Activated CD8-positive, alpha-beta T cell treated with anti-CD3 and anti-CD28 coated beads, Interleukin-2, amount 10 ng/mL, durations not matched to agents 7 days and 5 days (primary cell): ENCODE results near the gene MYH11. TPM values are rescaled to one million over a fixed set of nuclear protein-coding genes. Genes with fewer than 3 reads are reported as not detected.
"Not testable (repeated sequence)": the region's sequence is repeated elsewhere in the genome, so short reads cannot be mapped to it uniquely, and the experiment has no call there.

ENCODE experiments used
- ATAC-seq: fragments of 150-1000 bp; cut with Tn5 transposase; one replicate; pipeline ENCODE4 v1.10.0; 2021; ENCODE audit warnings: moderate library complexity
- CTCF ChIA-PET: fragments of 350-600 bp; sonication (Branson Sonifier 250); formaldehyde crosslinking; loops from one replicate; lab custom pipeline; 2021; ENCODE audit warnings: antibody characterized with exemption; lab: Charles Lee
- POLR2A ChIA-PET: fragments of 350-600 bp; sonication (Branson Sonifier 250); formaldehyde crosslinking; loops from one replicate; lab custom pipeline; 2021; ENCODE audit warnings: antibody characterized with exemption; lab: Charles Lee
- DNase-seq: peaks from one replicate; pipeline ENCODE4 v3.0.0-alpha.2; 2020
- H3K27ac Mint-ChIP-seq: one replicate; pipeline ENCODE4 v1.8.0; 2021; ENCODE audit warnings: mild to moderate bottlenecking, mixed read lengths
- H3K27me3 Mint-ChIP-seq: one replicate; pipeline ENCODE4 v1.8.0; 2021; ENCODE audit warnings: low read depth, mixed read lengths
- H3K36me3 Mint-ChIP-seq: one replicate; pipeline ENCODE4 v1.8.0; 2021; ENCODE audit warnings: low read depth, mixed read lengths
- H3K4me1 Mint-ChIP-seq: one replicate; pipeline ENCODE4 v1.8.0; 2021; ENCODE audit warnings: low read depth, mixed read lengths
- H3K4me3 Mint-ChIP-seq: one replicate; pipeline ENCODE4 v1.8.0; 2021; ENCODE audit warnings: mild to moderate bottlenecking, mixed read lengths
- H3K9me3 Mint-ChIP-seq: one replicate; pipeline ENCODE4 v1.8.0; 2022; ENCODE audit warnings: mixed read lengths; ENCODE audit not compliant: insufficient read depth
- total RNA-seq, 2 experiments: library from RNA; stranded (reverse); gene quantifications; one replicate each; pipeline ENCODE4 v1.2.3, GENCODE V29; 2021

Gene MYH11
- total RNA-seq, 2 experiments from 2014 or later = not detected

DNA sequence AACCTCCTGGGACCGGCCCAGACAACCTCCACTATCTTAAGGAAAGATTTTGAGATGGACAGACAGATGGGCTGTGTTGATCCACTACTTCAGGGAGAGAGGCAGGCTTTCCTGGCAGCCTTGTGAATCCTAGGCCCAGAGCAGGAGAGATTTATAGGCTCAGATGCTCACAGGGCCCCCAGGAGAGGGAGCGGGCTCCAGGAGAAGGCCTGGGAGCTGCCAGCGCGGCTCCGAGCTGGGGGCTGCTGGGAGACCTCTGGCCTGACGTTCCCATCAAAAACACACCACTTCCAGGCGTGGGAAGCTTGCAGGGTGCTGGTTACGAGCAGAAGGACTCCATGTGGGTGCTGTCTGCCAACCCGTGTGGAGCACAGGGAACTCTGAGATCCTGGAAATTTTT lies 53.2 kb downstream of the MYH11 start:
- Mint-ChIP-seq H3K4me1 (no peaks in the 10 kb centered on the region), H3K36me3 (no peaks in the 10 kb centered on the region), H3K27me3 (peaks cover 3% of the 10 kb centered on the region), H3K9me3 (no peaks in the 10 kb centered on the region), H3K27ac (no peak overlapping the region), H3K4me3 (no peak overlapping the region)
- DNase-seq (no peak), ATAC-seq (no peak)
- POLR2A ChIA-PET = no interaction called here
- CTCF ChIA-PET = no interaction called here

DNA sequence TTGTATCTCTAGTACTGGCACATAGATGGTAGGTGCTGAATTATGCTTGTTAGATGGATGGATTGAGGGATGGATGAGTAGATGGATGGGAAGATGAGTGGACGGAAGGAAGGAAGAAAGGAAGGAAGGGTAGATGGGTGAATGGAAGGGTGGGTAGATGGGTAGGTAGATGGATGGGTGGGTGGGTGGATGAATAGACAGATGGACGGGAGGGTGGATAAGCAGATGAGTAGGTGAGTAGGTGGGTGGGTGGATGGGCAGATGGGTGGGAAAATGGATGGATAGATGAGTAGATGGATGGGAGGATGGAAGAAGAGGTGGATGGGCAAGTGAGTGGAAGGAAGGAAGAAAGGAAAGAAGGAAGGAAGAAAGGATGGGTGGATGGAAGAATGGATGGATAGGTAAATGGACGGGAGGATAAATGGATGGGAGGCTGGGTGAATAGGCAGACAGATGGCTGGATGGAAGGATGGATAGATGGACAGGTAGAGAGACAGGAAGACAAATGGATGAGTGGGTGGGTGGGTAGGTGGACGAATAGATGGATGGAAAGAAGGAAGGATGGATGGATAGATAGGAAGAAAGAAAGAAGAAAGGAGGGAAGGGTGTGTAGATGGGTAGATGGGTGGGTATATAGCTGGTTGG lies 56.9 kb downstream of the MYH11 start:
- Mint-ChIP-seq H3K27ac (no peak overlapping the region), H3K9me3 (peaks cover 5% of the 10 kb centered on the region), H3K4me3 (no peak overlapping the region), H3K4me1 (no peaks in the 10 kb centered on the region), H3K27me3 (no peaks in the 10 kb centered on the region), H3K36me3 (no peaks in the 10 kb centered on the region)
- ChIA-PET CTCF (interaction anchor here (0.9 kb wide), 1 partner anchor 22 kb away, joined by 4 read pairs; no protein-coding TSS in a partner anchor), POLR2A (no interaction called here)
- ATAC-seq = no peak
- no peak for DNase-seq

DNA sequence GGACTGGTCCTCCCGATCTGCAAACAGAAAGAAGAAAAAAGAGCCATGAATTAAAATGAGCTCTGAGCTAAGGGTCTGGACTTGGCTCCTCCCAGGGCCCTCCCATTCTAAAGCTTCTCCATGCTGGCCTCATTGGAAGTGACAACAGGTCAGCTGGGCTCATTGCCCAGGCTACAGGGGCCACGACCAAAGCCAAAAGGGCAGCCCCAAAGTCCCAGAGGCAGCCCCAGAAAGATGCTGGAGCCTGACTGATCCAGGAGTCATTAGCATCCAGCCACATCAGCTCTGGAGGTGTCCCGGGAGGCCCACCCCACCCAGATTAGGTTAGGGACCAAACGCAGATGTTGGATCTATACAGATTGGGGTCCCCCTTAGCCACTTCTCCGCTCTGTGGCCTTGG lies 58.2 kb downstream of the MYH11 start:
- H3K4me3 Mint-ChIP-seq = no peak overlapping the region
- DNase-seq (no peak), ATAC-seq (no peak)
- H3K27ac Mint-ChIP-seq = no peak overlapping the region
- H3K9me3 Mint-ChIP-seq = peaks cover 5% of the 10 kb centered on the region
- H3K4me1 Mint-ChIP-seq = no peaks in the 10 kb centered on the region
- ChIA-PET POLR2A (no interaction called here), CTCF (no interaction called here)
- H3K27me3 Mint-ChIP-seq = no peaks in the 10 kb centered on the region
- H3K36me3 Mint-ChIP-seq = no peaks in the 10 kb centered on the region

DNA sequence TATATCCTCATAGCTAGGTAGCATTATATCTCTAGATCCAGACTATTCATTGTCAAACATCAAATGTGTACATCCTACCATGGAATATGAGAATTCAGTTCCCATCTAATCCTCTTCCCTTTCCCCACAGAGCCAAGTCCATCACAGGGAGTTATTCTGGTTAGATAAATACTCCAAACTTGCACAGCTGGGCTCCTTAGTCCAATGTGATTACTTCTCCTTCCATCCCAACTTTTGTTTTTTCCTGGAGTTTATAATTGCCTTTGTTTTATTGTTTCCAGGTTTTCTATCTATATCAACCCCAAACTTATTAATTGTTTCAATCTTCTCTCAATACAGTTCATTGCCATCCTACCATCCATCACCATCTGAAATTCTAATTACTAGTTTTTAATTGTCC lies 59.9 kb downstream of the MYH11 start:
- CTCF ChIA-PET = interaction anchor here (1.0 kb wide), 1 partner anchor 31 kb away, joined by 4 read pairs; no protein-coding TSS in a partner anchor
- H3K9me3 Mint-ChIP-seq = peaks cover 5% of the 10 kb centered on the region
- H3K27me3 Mint-ChIP-seq = no peaks in the 10 kb centered on the region
- DNase-seq = no peak
- no peaks in the 10 kb centered on the region for H3K4me1 Mint-ChIP-seq
- H3K4me3 Mint-ChIP-seq = no peak overlapping the region
- no peak overlapping the region for H3K27ac Mint-ChIP-seq
- no peak for ATAC-seq
- POLR2A ChIA-PET = no interaction called here
- H3K36me3 Mint-ChIP-seq = no peaks in the 10 kb centered on the region

DNA sequence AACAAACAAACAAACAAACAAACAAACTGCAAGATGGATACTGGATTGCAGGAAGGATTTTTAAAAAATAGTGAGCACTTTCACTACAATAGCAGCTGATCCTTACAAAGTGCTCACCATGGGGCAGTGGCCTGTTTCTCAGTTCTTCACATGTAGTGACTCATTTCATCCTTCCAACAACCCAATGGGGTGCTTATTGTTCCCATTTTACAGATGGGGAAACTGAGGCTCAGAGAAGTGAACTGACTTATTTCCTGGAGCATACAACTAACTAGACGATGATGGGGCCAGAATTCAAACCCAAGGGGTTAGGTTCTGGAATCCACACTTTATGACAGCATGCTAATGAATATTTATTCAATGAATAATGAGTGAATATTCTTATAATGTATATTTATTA lies 61.2 kb downstream of the MYH11 start:
- DNase-seq (no peak), ATAC-seq (no peak)
- no peaks in the 10 kb centered on the region for H3K27me3 Mint-ChIP-seq
- no peak overlapping the region for H3K4me3 Mint-ChIP-seq
- H3K9me3 Mint-ChIP-seq = peaks cover 5% of the 10 kb centered on the region
- CTCF ChIA-PET = interaction anchor here (0.6 kb wide), 1 partner anchor 141 kb away, joined by 3 read pairs; no protein-coding TSS in a partner anchor
- H3K27ac Mint-ChIP-seq = no peak overlapping the region
- H3K4me1 Mint-ChIP-seq = no peaks in the 10 kb centered on the region
- H3K36me3 Mint-ChIP-seq = no peaks in the 10 kb centered on the region
- POLR2A ChIA-PET = no interaction called here

DNA sequence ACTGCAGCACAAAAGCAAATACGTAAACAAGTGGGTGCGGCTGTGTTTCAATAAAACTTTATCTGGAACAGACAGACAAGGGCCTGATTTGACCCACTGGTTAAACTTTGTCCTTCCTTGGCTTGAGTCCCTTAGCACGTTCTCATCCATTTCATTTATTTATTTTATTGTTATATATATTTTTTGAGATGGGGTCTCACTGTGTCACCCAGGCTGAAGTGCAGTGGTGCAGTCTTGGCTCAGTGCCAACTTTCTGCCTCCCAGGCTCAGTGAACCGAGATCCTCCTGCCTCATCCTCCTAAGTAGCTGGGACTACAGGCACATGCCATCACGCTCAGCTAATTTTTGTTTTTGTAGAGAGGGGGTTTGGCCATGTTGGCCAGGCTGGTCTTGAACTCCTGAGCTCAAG lies 64.3 kb downstream of the MYH11 start:
- H3K4me1 Mint-ChIP-seq = no peaks in the 10 kb centered on the region
- ChIA-PET POLR2A (no interaction called here), CTCF (interaction anchor here (2.3 kb wide), 1 partner anchor 9 kb away, joined by 4 read pairs; no protein-coding TSS in a partner anchor)
- H3K36me3 Mint-ChIP-seq = no peaks in the 10 kb centered on the region
- H3K9me3 Mint-ChIP-seq = peaks cover 5% of the 10 kb centered on the region
- no peaks in the 10 kb centered on the region for H3K27me3 Mint-ChIP-seq
- H3K27ac Mint-ChIP-seq = no peak overlapping the region
- ATAC-seq (no peak), DNase-seq (no peak)
- no peak overlapping the region for H3K4me3 Mint-ChIP-seq

DNA sequence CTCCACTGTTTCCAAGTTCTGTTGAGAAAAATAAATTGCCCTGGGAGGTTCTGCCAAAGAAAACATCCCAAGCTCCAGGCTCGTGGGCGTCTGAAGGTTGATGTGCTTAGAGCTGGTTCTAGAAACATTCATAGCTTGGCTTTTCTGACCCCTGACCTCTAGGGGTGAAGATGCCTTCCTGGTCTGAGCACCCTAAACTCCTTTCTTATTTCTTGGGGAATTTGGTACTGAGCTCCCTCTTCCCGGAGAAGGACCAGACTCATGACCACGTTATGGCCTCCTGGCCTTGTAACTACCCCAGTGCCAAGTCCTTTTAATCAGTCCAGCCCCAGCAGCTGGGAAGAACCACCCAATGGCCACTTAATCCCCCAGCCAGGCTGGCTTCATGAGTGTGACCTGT lies 66.4 kb downstream of the MYH11 start:
- no peak overlapping the region for H3K4me3 Mint-ChIP-seq
- no peak overlapping the region for H3K27ac Mint-ChIP-seq
- no peaks in the 10 kb centered on the region for H3K4me1 Mint-ChIP-seq
- H3K27me3 Mint-ChIP-seq = no peaks in the 10 kb centered on the region
- ATAC-seq (no peak), DNase-seq (no peak)
- CTCF ChIA-PET = no interaction called here
- H3K9me3 Mint-ChIP-seq = no peaks in the 10 kb centered on the region
- no peaks in the 10 kb centered on the region for H3K36me3 Mint-ChIP-seq
- POLR2A ChIA-PET = no interaction called here

DNA sequence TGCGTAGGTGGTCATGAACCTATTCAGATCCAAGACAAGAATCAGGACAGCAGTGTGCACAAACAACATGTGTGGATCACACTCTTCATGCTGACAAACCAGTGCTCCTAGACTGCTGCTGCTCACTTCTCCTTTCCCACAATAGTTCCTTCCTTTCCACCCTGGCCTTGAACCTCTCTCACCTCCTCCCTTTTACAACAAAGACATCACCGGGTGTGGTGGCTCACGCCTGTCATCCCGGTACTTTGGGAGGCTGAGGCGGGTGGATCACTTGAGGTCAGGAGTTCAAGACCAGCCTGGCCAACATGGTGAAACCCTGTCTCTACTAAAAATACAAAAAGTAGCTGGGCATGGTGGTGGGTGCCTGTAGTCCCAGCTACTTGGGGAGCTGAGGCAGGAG lies 67.0 kb downstream of the MYH11 start:
- ATAC-seq, DNase-seq, POLR2A ChIA-PET, H3K27ac Mint-ChIP-seq, H3K4me3 Mint-ChIP-seq, CTCF ChIA-PET, H3K9me3 Mint-ChIP-seq, H3K36me3 Mint-ChIP-seq, H3K27me3 Mint-ChIP-seq, H3K4me1 Mint-ChIP-seq: not testable (repeated sequence)

DNA sequence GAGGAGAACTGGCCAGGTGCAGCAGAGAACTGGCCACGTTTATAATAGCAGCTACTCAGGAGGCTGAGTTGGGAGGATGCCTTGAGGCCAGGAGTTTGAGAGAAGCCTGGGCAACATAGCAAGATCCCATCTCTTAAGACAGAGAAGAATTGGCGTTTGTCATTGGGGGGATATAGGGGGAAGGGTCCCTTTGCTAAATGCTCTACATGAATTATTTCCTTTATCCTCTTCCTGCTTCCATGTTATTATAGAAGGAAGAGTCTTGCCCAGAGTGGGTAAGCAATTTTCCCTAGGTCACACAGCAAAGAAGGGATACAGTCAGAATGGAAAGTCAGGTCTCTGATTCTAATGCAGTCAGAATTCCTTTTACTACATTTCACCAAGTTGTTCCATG lies 68.0 kb downstream of the MYH11 start:
- Mint-ChIP-seq H3K27me3 (no peaks in the 10 kb centered on the region), H3K4me3 (no peak overlapping the region), H3K27ac (no peak overlapping the region), H3K36me3 (no peaks in the 10 kb centered on the region), H3K9me3 (no peaks in the 10 kb centered on the region), H3K4me1 (no peaks in the 10 kb centered on the region)
- DNase-seq (no peak), ATAC-seq (no peak)
- CTCF ChIA-PET = no interaction called here
- POLR2A ChIA-PET = no interaction called here

DNA sequence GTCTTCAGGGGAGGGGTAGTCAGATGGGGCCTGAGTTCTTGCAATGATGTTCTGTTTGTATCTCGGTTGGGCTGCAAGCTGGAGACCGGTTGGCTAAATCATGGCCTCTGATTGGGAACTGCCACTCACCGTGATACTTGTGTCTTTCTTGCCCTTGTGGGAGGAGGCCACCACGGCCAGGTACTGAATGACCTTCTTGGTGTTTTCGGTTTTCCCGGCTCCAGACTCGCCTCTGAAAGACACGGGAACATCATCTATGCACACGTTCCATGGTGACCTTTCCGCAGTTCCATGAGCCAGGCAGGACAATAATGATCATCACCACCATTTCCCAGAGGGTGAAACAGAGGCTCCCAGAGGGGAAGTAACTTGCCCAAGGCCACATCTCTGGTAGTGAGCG lies 70.3 kb downstream of the MYH11 start:
- DNase-seq (no peak), ATAC-seq (no peak)
- H3K27me3 Mint-ChIP-seq = no peaks in the 10 kb centered on the region
- H3K4me1 Mint-ChIP-seq = no peaks in the 10 kb centered on the region
- H3K36me3 Mint-ChIP-seq = no peaks in the 10 kb centered on the region
- no peak overlapping the region for H3K4me3 Mint-ChIP-seq
- POLR2A ChIA-PET = no interaction called here
- H3K27ac Mint-ChIP-seq = no peak overlapping the region
- CTCF ChIA-PET = no interaction called here
- H3K9me3 Mint-ChIP-seq = no peaks in the 10 kb centered on the region

DNA sequence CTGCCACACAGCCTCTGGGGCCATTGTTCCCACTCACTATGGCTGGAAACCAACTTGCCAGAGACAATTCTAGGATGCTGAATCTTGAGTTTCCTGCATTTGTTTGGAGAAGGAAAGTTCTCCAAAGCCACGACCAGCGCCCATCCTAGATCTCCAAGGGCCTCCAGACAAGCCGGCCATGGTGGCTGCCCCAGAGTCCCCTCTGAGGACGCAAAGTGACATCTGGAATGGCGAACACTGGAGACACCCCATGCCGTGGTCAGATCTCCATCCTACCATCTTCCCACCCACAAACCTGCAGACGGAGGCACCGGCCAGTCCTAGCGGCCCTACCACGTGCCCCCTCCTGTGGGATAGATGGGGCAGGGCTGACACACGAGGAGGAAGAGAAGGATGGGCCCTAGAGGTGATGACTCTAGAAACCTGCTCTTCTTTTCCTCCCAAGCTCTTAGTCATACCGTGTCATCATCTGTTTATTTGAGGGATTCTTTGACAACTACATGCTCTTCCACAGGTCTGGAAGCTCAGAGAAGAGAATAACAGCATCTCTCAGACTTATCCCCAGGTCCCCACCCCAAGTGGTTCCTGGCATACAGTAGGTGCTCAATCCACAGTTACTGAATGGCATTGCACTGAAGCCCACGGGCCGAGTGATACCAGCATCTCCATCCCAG lies 71.3 kb downstream of the MYH11 start:
- no peaks in the 10 kb centered on the region for H3K36me3 Mint-ChIP-seq
- no peaks in the 10 kb centered on the region for H3K4me1 Mint-ChIP-seq
- H3K27ac Mint-ChIP-seq = no peak overlapping the region
- no peaks in the 10 kb centered on the region for H3K27me3 Mint-ChIP-seq
- DNase-seq = no peak
- ATAC-seq = no peak
- H3K4me3 Mint-ChIP-seq = no peak overlapping the region
- no peaks in the 10 kb centered on the region for H3K9me3 Mint-ChIP-seq
- ChIA-PET CTCF (no interaction called here), POLR2A (no interaction called here)

DNA sequence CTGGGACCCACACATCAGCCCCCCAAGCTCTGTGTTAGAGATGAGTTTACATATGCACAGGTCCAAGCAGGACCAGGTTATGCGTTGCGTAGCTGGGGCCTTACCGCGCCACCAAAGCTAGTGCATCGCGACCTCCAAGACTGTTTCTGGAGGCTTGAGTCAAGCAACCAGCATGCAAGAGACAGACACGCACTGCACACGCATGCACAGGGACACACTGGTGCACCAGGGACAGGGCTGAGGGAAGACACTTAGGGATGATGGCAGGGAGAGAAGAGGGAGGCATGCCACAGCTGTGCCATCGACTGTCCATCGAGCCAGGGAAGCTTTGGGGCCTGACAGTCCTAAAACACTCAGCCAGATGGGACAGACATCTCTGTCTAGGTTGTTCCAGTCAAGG lies 72.8 kb downstream of the MYH11 start:
- ChIA-PET CTCF (no interaction called here), POLR2A (no interaction called here)
- Mint-ChIP-seq H3K27me3 (no peaks in the 10 kb centered on the region), H3K9me3 (no peaks in the 10 kb centered on the region), H3K4me3 (no peak overlapping the region), H3K4me1 (no peaks in the 10 kb centered on the region), H3K27ac (no peak overlapping the region), H3K36me3 (no peaks in the 10 kb centered on the region)
- no peak for ATAC-seq
- DNase-seq = no peak
